Stomach (tissue), 9 donors: ENCODE data around the gene TIMP1. TPM values are rescaled to one million over a fixed set of nuclear protein-coding genes. Genes with fewer than 3 reads are reported as not detected.
"Not testable (repeated sequence)": the region's sequence is repeated elsewhere in the genome, so short reads cannot be mapped to it uniquely, and the experiment has no call there.

Experiments used
- DNase-seq, 2 donors: peaks; one replicate each; pipeline versions ENCODE4 v3.0.0 to v3.0.0-alpha.2; 2013 to 2019
- H3K27ac ChIP-seq, 5 donors: fragments of 200-600 bp in 4 of 5; sonication (generic) in 4 of 5; one replicate each; pipeline ENCODE4 v1.5.1; 2013 to 2019; ENCODE audit warnings: mild to moderate bottlenecking in 1 of 5, moderate library complexity in 1 of 5
- H3K27me3 ChIP-seq, 3 donors: fragments of 200-600 bp; sonication (generic); one replicate each; pipeline ENCODE4 v1.5.1; 2017 to 2019; ENCODE audit warnings: mixed run types in 1 of 3
- H3K36me3 ChIP-seq, 4 donors: fragments of 200-600 bp; sonication (generic); 1 replicate in 3 of 4; 2 replicates in 1 of 4; pipeline ENCODE4 v1.5.1; 2016 to 2019
- H3K4me1 ChIP-seq, 4 donors: fragments of 200-600 bp; sonication (generic); one replicate each; pipeline ENCODE4 v1.5.1; 2016 to 2019
- H3K4me3 ChIP-seq, 4 donors: fragments of 200-600 bp; sonication (generic) in 3 of 4; one replicate each; pipeline ENCODE4 v1.5.1; 2016 to 2019; ENCODE audit warnings: mild to moderate bottlenecking in 1 of 4
- H3K9me3 ChIP-seq, 4 donors: fragments of 200-600 bp; sonication (generic); one replicate each; pipeline ENCODE4 v1.5.1; 2016 to 2019
- EP300 ChIP-seq: sonication (generic); formaldehyde crosslinking; IDR thresholded peaks from one replicate; pipeline ENCODE4 v1.6.1; 2017; ENCODE audit warnings: antibody characterized with exemption
- POLR2A ChIP-seq, 4 donors: fragments of 450-650 bp; IDR thresholded peaks; one replicate each; pipeline ENCODE4 v1.6.1; 2016; ENCODE audit warnings: antibody characterized with exemption in 4 of 4, control low read depth in 2 of 4, mild to moderate bottlenecking in 1 of 4, moderate library complexity in 1 of 4
- POLR2AphosphoS5 ChIP-seq, 3 donors: sonication (generic); formaldehyde crosslinking; IDR thresholded peaks; one replicate each; pipeline ENCODE4 v1.6.1; 2016; ENCODE audit warnings: antibody characterized with exemption in 3 of 3
- WGBS, 5 donors: extraction: QIAGEN DNeasy Blood & Tissue Kit in 3 of 5; methylation state at CpG; one replicate each; pipeline versions ENCODE4 v1.1.5 to v1.1.7; 2013 to 2018; 5-methylcytosine and 5-hydroxymethylcytosine counted together
- intact Hi-C: fragments of 100-400 bp; cut with DNase I; formaldehyde crosslinking; loops from one replicate; pipeline ENCODE4 v1.15.1; 2023; ENCODE audit warnings: low total_unique reads
- polyA plus RNA-seq, 3 donors: library from polyadenylated mRNA; stranded (reverse); fragments of 200-250 nt; gene quantifications; one replicate each; pipeline ENCODE4 v1.2.3, GENCODE V29; 2013
- total RNA-seq, 5 donors: library from RNA; depleted of rRNA; stranded (reverse); fragments of >200 nt; gene quantifications; one replicate each; pipeline versions ENCODE4 v1.1.0 to v1.2.3, GENCODE V29; 2014 to 2016
- TF ChIP-seq, protein P1 (sequence below), 7 experiments: fragments of 450-650 bp in 4 of 7; fragments of 200-600 bp in 3 of 7; sonication (generic) in 3 of 7; IDR thresholded peaks; one replicate each; pipeline ENCODE4 v1.5.1; 2016 to 2019; ENCODE audit warnings: antibody characterized with exemption in 7 of 7, control low read depth in 2 of 7, mild to moderate bottlenecking in 1 of 7
- donor health status: healthy with polysubstance abuse.
- donor health status: Bipolar disorder and iron deficiency.
- donor health status: healthy.

The TIMP1 gene
- total and polyA plus RNA-seq, 8 donors: 40.0 to 237 (median 93.9) TPM

DNA sequence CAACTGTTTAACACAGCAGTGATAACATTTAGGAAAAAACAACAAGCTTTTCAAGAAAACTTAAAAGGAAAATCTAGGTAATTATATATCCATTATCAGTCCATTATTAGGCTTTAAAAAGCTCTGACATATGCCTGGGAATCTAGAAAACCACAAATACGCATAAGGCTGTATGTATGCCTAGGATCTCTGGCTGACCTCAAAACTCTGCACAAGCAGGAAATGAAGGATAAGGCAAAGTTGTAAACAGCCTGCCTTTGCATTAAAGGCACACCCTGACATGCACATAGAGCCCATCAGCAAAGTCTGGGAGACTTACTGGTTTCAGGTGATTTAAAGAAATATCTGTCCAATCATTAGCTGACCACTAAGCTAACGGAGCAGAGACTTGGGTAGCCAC is 14.0 kb downstream of the TIMP1 start:
- TF ChIP-seq POLR2A (IDR thresholded peaks at IDR 0.05): no peak
- TF ChIP-seq, protein P1, sequence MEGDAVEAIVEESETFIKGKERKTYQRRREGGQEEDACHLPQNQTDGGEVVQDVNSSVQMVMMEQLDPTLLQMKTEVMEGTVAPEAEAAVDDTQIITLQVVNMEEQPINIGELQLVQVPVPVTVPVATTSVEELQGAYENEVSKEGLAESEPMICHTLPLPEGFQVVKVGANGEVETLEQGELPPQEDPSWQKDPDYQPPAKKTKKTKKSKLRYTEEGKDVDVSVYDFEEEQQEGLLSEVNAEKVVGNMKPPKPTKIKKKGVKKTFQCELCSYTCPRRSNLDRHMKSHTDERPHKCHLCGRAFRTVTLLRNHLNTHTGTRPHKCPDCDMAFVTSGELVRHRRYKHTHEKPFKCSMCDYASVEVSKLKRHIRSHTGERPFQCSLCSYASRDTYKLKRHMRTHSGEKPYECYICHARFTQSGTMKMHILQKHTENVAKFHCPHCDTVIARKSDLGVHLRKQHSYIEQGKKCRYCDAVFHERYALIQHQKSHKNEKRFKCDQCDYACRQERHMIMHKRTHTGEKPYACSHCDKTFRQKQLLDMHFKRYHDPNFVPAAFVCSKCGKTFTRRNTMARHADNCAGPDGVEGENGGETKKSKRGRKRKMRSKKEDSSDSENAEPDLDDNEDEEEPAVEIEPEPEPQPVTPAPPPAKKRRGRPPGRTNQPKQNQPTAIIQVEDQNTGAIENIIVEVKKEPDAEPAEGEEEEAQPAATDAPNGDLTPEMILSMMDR (IDR thresholded peaks at IDR 0.05): no peak
- no peak for TF ChIP-seq POLR2AphosphoS5 (IDR thresholded peaks at IDR 0.05)
- no peak for TF ChIP-seq EP300
- H3K9me3 ChIP-seq: peaks cover 0 to 45% (median 24%) of the 10 kb centered on the region in 4 donors
- no peaks in the 10 kb centered on the region for H3K36me3 ChIP-seq
- WGBS, 5 donors: 50 to 70% (median 59%) methylated on average over 2 of the region's 2 CpGs
- H3K4me1 ChIP-seq: no peaks in the 10 kb centered on the region
- H3K27me3 ChIP-seq: no peaks in the 10 kb centered on the region
- intact Hi-C loops: no loop called here
- H3K4me3 ChIP-seq: no peak overlapping the region
- no peak overlapping the region for H3K27ac ChIP-seq
- no peak for DNase-seq

DNA sequence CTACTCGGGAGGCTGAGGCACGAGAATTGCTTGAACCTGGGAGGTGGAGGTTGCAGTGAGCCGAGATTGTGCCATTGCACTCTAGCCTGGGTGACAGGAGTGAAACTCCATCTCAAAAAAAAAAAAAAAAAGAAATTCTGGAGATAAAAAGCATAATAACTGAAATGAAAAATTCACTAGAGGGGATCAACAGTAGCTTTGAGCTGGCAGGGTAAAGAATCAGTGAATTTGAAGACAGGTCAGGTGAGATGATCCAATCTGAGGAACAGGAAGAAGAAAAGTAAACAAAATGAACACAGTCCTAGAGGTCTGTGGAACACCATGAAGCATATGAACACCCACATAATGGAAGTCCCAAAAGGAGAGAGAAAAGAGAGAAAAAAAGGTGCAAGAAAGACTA is 15.0 kb downstream of the TIMP1 start:
- Histone ChIP-seq H3K4me1 (no peaks in the 10 kb centered on the region), H3K36me3 (no peaks in the 10 kb centered on the region), H3K27ac (no peak overlapping the region), H3K4me3 (no peak overlapping the region), H3K27me3 (no peaks in the 10 kb centered on the region), H3K9me3 (peaks cover 0 to 54% (median 24%) of the 10 kb centered on the region in 4 donors)
- no peak for TF ChIP-seq POLR2AphosphoS5 (IDR thresholded peaks at IDR 0.05)
- TF ChIP-seq, protein P1 (IDR thresholded peaks at IDR 0.05): no peak
- no peak for TF ChIP-seq POLR2A (IDR thresholded peaks at IDR 0.05)
- TF ChIP-seq EP300: no peak
- intact Hi-C loops: no loop called here
- 86 to 100% (median 93%) methylated on average over 3 of the region's 3 CpGs for WGBS, 5 donors
- no peak for DNase-seq

DNA sequence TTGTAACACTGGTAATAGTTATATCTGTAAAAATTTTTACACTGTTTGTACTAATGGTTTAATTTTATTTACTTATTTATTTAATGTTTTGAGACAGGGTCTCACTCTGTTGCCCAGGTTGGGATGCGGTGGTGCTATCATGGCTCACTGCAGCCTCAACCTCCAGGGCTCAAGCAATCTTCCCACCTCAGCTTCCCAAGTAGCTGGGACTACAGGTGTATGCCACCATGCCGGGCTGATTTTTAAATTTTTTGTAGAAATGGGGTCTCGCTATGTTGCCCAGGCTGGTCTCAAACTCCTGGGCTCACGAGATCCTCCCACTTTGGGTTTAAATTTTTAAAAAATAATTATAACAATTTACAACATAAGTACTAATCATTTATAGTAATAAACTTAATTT is 20.9 kb downstream of the TIMP1 start:
- H3K36me3 ChIP-seq, H3K27ac ChIP-seq, H3K4me1 ChIP-seq, DNase-seq, intact Hi-C loops, H3K4me3 ChIP-seq, H3K27me3 ChIP-seq: not testable (repeated sequence)
- WGBS, 5 donors: 87 to 97% (median 89%) methylated on average over 4 of the region's 4 CpGs
- peaks cover 0 to 30% (median 12%) of the 10 kb centered on the region in 4 donors for H3K9me3 ChIP-seq

DNA sequence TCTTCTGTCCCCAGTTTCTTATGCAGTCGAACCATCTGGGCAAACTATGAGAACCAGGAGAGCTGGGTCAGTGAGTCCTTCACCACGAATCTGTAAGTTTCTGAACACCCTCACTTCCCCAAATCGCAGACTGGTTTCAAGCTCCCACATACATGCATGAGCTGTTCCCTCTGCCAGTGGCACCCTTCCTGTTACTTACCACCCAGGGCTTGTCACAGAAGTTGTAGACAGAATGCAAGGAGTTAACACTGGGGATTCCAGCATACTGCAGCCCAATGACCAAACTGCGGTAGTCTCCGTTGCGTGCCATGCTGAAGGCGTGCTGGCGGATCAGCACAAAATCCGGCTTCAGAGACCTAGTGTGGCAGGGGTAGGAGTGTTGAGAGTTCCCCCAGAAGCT is 22.8 kb downstream of the TIMP1 start:
- WGBS, 5 donors: 44 to 60% (median 53%) methylated on average over 9 of the region's 9 CpGs
- Histone ChIP-seq H3K9me3 (peaks cover 0 to 14% (median 7%) of the 10 kb centered on the region in 4 donors), H3K4me1 (no peaks in the 10 kb centered on the region), H3K27me3 (no peaks in the 10 kb centered on the region), H3K4me3 (no peak overlapping the region), H3K27ac (no peak overlapping the region), H3K36me3 (no peaks in the 10 kb centered on the region)
- DNase-seq: no peak
- intact Hi-C loops: no loop called here
- TF ChIP-seq EP300: no peak

DNA sequence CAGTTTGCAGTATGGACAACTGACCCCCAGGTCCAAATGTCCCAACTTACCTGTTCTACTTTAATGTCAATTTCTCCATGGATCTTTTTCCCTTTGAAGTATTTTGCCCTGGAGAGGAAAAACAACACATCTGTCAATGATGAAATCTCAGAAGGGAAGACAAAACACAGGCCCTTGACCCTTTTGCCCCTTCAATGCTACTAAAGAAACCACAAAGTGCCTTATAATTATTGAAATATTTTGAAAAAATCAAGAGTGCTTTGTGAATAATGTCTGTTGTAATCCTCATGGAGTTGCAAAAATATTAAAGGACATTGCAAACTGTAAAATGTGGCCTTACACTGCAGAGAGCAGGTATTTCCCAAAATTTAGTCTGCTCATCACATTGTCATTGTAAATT is 24.9 kb downstream of the TIMP1 start:
- Histone ChIP-seq H3K27ac (no peak overlapping the region), H3K27me3 (no peaks in the 10 kb centered on the region), H3K4me1 (no peaks in the 10 kb centered on the region), H3K36me3 (no peaks in the 10 kb centered on the region), H3K4me3 (no peak overlapping the region), H3K9me3 (peaks cover 0 to 9% (median under 1%) of the 10 kb centered on the region in 4 donors)
- intact Hi-C loops: no loop called here
- DNase-seq: no peak
- TF ChIP-seq POLR2AphosphoS5 (IDR thresholded peaks at IDR 0.05) (no peak), POLR2A (IDR thresholded peaks at IDR 0.05) (no peak), EP300 (no peak)
- TF ChIP-seq, protein P1 (IDR thresholded peaks at IDR 0.05): no peak
